Breast epithelium (tissue), 4 donors: Measurements from ENCODE around the gene CFAP20DC. TPM values are rescaled to one million over a fixed set of nuclear protein-coding genes. Genes with fewer than 3 reads are reported as not detected.

ENCODE experiments used
- DNase-seq, 2 donors: peaks; one replicate each; pipeline ENCODE4 v3.0.0-alpha.2; 2019; ENCODE audit warnings: low spot score in 2 of 2
- H3K27ac ChIP-seq, 2 donors: fragments of 200-600 bp; sonication (generic) in 1 of 2; one replicate each; pipeline ENCODE4 v1.5.1; 2016 to 2019; ENCODE audit warnings: mild to moderate bottlenecking in 1 of 2
- H3K27me3 ChIP-seq, 2 donors: fragments of 200-600 bp; sonication (generic) in 1 of 2; one replicate each; pipeline versions ENCODE4 v1.5.1 to v1.6.0; 2017 to 2019; ENCODE audit warnings: control low read depth in 1 of 2, mild to moderate bottlenecking in 1 of 2
- H3K36me3 ChIP-seq: fragments of 200-600 bp; one replicate; pipeline ENCODE4 v1.5.1; 2019
- H3K4me1 ChIP-seq, 2 donors: fragments of 200-600 bp; sonication (generic); one replicate each; pipeline ENCODE4 v1.5.1; 2016 to 2019; ENCODE audit warnings: control low read depth in 1 of 2
- H3K4me3 ChIP-seq, 3 donors: fragments of 200-600 bp; sonication (generic); 1 replicate in 2 of 3; 2 replicates in 1 of 3; pipeline ENCODE4 v1.5.1; 2016 to 2019; ENCODE audit warnings: mild to moderate bottlenecking in 3 of 3, moderate library complexity in 2 of 3
- H3K9me3 ChIP-seq, 2 donors: fragments of 200-600 bp; sonication (generic) in 1 of 2; one replicate each; pipeline ENCODE4 v1.5.1; 2016 to 2019; ENCODE audit warnings: control low read depth in 1 of 2
- POLR2A ChIP-seq: fragments of 450-650 bp; IDR thresholded peaks from one replicate; pipeline ENCODE4 v1.6.1; 2016; ENCODE audit warnings: antibody characterized with exemption, mild to moderate bottlenecking, moderate library complexity
- POLR2AphosphoS5 ChIP-seq, 3 donors: sonication (generic); formaldehyde crosslinking; IDR thresholded peaks; one replicate each; pipeline ENCODE4 v1.6.1; 2017; ENCODE audit warnings: antibody characterized with exemption in 3 of 3
- intact Hi-C: fragments of 100-400 bp; cut with DNase I; formaldehyde crosslinking; loops from one replicate; pipeline ENCODE4 v1.15.1; 2023; ENCODE audit warnings: low total_unique reads
- total RNA-seq, 3 donors: library from RNA; depleted of rRNA; stranded (reverse); fragments of >200 nt; gene quantifications; one replicate each; pipeline ENCODE4 v1.1.0, GENCODE V29; 2016
- TF ChIP-seq, protein P1 (sequence below), 3 donors: fragments of 450-650 bp; IDR thresholded peaks; one replicate each; pipeline ENCODE4 v1.5.1; 2016 to 2017; ENCODE audit warnings: antibody characterized with exemption in 3 of 3, mild to moderate bottlenecking in 3 of 3, moderate library complexity in 3 of 3

CFAP20DC gene
- total RNA-seq, 3 donors from 2014 or later: 0.44 to 3.3 (median 2.4) TPM

DNA sequence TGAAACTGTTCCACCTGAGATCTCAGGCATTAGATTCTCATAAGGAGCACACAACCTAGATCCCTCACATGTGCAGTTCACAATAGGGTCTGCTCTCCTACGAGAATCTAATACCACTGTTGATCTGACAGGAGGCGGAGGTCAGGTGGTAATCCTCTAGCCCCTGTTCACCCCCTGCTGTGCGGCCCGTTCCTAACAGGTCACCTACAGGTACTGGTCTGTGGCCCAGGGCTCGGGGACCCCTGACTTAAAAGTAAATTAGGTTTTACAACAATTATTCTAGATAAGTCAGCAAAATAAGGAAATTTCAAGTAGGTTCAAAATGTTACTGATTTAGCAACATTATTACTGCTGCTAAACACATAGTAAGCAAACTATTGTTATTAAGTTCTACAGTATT, 58.2 kb downstream of the CFAP20DC start:
- intact Hi-C loops: no loop called here
- no peak overlapping the region for H3K27ac ChIP-seq
- H3K4me1 ChIP-seq: no peaks in the 10 kb centered on the region
- H3K27me3 ChIP-seq: no peaks in the 10 kb centered on the region
- no peaks in the 10 kb centered on the region for H3K36me3 ChIP-seq
- no peak for DNase-seq
- H3K9me3 ChIP-seq: peaks cover under 1 to 6% of the 10 kb centered on the region in 2 donors
- TF ChIP-seq, protein P1, sequence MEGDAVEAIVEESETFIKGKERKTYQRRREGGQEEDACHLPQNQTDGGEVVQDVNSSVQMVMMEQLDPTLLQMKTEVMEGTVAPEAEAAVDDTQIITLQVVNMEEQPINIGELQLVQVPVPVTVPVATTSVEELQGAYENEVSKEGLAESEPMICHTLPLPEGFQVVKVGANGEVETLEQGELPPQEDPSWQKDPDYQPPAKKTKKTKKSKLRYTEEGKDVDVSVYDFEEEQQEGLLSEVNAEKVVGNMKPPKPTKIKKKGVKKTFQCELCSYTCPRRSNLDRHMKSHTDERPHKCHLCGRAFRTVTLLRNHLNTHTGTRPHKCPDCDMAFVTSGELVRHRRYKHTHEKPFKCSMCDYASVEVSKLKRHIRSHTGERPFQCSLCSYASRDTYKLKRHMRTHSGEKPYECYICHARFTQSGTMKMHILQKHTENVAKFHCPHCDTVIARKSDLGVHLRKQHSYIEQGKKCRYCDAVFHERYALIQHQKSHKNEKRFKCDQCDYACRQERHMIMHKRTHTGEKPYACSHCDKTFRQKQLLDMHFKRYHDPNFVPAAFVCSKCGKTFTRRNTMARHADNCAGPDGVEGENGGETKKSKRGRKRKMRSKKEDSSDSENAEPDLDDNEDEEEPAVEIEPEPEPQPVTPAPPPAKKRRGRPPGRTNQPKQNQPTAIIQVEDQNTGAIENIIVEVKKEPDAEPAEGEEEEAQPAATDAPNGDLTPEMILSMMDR (IDR thresholded peaks at IDR 0.05): no peak
- TF ChIP-seq POLR2A (no peak), POLR2AphosphoS5 (IDR thresholded peaks at IDR 0.05) (no peak)
- H3K4me3 ChIP-seq: no peak overlapping the region

DNA sequence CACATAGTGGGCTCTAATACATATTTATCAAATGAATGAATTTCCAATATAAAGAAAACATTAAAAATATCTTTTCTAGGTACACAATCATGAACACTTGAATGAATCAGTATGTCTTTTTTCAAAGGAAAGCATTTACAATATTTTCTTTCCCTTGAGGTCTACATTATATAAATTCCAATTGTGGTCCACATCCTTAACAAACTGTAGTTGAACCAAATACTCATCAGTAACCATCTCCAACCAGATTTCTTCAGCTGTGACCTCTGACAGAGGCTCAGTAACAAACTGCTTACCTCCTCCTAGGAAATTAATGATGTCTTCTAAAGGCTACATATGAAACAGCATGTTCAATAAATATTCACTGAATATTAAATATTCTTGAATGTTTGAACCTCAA, 58.8 kb downstream of the CFAP20DC start:
- intact Hi-C loops: no loop called here
- H3K36me3 ChIP-seq: no peaks in the 10 kb centered on the region
- peaks cover 5 to 10% of the 10 kb centered on the region in 2 donors for H3K9me3 ChIP-seq
- TF ChIP-seq, protein P1 (IDR thresholded peaks at IDR 0.05): no peak
- TF ChIP-seq POLR2AphosphoS5 (IDR thresholded peaks at IDR 0.05): no peak
- TF ChIP-seq POLR2A: no peak
- no peak overlapping the region for H3K27ac ChIP-seq
- H3K27me3 ChIP-seq: no peaks in the 10 kb centered on the region
- no peak overlapping the region for H3K4me3 ChIP-seq
- no peaks in the 10 kb centered on the region for H3K4me1 ChIP-seq
- no peak for DNase-seq

DNA sequence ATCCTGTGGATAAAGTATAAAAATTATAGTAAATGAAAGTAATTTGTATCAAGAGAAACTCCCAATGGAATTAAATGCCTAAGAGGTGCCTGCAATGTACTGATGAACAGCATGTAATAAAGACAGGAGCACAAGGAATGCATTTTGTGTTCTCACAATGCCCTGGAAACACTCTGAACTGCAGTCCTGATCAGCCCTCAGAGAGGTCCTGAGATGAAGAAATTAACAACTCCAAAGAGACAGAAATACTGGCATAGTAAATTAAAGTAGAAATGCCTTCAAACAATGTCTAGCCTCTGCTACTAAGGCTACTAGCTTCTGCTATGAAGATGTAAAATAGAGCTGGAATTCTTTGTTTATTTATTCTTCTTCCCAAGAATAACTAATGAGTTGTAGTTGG, 59.9 kb downstream of the CFAP20DC start:
- no peaks in the 10 kb centered on the region for H3K27me3 ChIP-seq
- no peaks in the 10 kb centered on the region for H3K4me1 ChIP-seq
- no peaks in the 10 kb centered on the region for H3K36me3 ChIP-seq
- no peak for DNase-seq
- no peak overlapping the region for H3K27ac ChIP-seq
- no peak overlapping the region for H3K4me3 ChIP-seq
- H3K9me3 ChIP-seq: peaks cover 5 to 10% of the 10 kb centered on the region in 2 donors
- TF ChIP-seq POLR2AphosphoS5 (IDR thresholded peaks at IDR 0.05) (no peak), POLR2A (no peak)
- TF ChIP-seq, protein P1 (IDR thresholded peaks at IDR 0.05): no peak
- intact Hi-C loops: no loop called here

DNA sequence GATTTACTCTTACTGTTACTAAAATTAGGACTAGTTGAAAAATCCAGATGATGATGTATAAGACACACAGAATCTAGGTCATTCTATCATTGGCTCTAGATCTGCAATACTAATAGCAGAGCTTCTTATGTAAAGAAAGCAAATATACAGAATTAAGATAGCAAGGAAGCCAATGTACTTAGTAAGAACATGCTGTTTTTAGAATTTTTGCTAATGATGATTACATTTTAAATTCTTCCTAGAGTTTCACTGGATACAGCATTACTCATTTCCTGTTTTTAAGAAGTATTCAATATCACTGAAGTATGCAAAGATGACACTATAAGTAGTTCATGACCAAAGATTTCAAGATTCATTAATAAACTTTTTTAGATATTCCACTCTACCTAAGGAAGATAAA, 60.7 kb downstream of the CFAP20DC start:
- DNase-seq: no peak
- Histone ChIP-seq H3K9me3 (peaks cover 5 to 10% of the 10 kb centered on the region in 2 donors), H3K36me3 (no peaks in the 10 kb centered on the region), H3K4me3 (no peak overlapping the region), H3K27ac (no peak overlapping the region), H3K4me1 (no peaks in the 10 kb centered on the region), H3K27me3 (no peaks in the 10 kb centered on the region)
- intact Hi-C loops: no loop called here
- no peak for TF ChIP-seq POLR2A
- TF ChIP-seq, protein P1 (IDR thresholded peaks at IDR 0.05): no peak

DNA sequence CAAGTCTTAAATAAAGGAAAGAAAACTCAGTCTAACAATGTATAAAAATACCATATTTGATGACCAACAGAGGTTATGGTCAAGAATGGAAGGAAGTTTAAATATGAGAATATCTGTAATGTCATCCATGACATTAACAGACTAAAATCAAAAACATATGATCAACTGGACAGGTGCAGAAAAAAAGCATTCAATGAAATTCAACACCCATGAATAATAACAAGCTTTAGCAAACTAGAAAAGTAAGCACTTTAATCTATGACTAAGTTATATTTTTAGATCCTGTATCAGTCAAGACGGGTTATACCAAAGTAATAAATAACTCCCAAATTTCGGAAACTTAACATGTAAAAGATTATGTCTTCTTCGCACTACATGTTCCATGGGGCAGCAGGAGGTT, 61.8 kb downstream of the CFAP20DC start:
- Histone ChIP-seq H3K27me3 (no peaks in the 10 kb centered on the region), H3K4me3 (no peak overlapping the region), H3K27ac (no peak overlapping the region), H3K9me3 (peaks cover 5 to 10% of the 10 kb centered on the region in 2 donors), H3K4me1 (no peaks in the 10 kb centered on the region), H3K36me3 (no peaks in the 10 kb centered on the region)
- no peak for TF ChIP-seq POLR2AphosphoS5 (IDR thresholded peaks at IDR 0.05)
- TF ChIP-seq, protein P1 (IDR thresholded peaks at IDR 0.05): no peak
- TF ChIP-seq POLR2A: no peak
- intact Hi-C loops: no loop called here
- DNase-seq: no peak
